Gastrocnemius medialis (tissue), 4 donors: ENCODE results near the gene EPM2A. TPM values are rescaled to one million over a fixed set of nuclear protein-coding genes. Genes with fewer than 3 reads are reported as not detected.

ENCODE experiments used
- ATAC-seq, 2 donors: fragments of 150-250 bp; one replicate each; pipeline ENCODE4 v1.9.1; 2016
- DNase-seq, 2 donors: peaks; one replicate each; pipeline ENCODE4 v3.0.0-alpha.2; 2019
- H3K27ac ChIP-seq, 4 donors: fragments of 200-600 bp; sonication (generic); 1 replicate in 1 of 4; 2 replicates in 3 of 4; pipeline ENCODE4 v1.5.1; 2016 to 2018; ENCODE audit warnings: mild to moderate bottlenecking in 2 of 4, moderate library complexity in 1 of 4
- H3K27me3 ChIP-seq, 3 donors: fragments of 200-600 bp; sonication (generic) in 2 of 3; 1 replicate in 1 of 3; 2 replicates in 2 of 3; pipeline versions ENCODE4 v1.5.1 to v1.6.0; 2016 to 2019; ENCODE audit warnings: mild to moderate bottlenecking in 1 of 3, moderate library complexity in 1 of 3
- H3K36me3 ChIP-seq, 2 donors: fragments of 200-600 bp; sonication (generic) in 1 of 2; one replicate each; pipeline ENCODE4 v1.5.1; 2017 to 2018
- H3K4me1 ChIP-seq, 2 donors: fragments of 200-600 bp; sonication (generic) in 1 of 2; one replicate each; pipeline ENCODE4 v1.5.1; 2016 to 2017; ENCODE audit warnings: mild to moderate bottlenecking in 2 of 2
- H3K4me3 ChIP-seq, 4 donors: fragments of 200-600 bp; sonication (generic) in 3 of 4; 1 replicate in 1 of 4; 2 replicates in 3 of 4; pipeline ENCODE4 v1.5.1; 2016 to 2019; ENCODE audit warnings: mild to moderate bottlenecking in 2 of 4
- H3K9me3 ChIP-seq, 3 donors: fragments of 200-600 bp; sonication (generic) in 2 of 3; 1 replicate in 1 of 3; 2 replicates in 2 of 3; pipeline ENCODE4 v1.5.1; 2016 to 2019
- POLR2A ChIP-seq, 2 donors: fragments of 450-650 bp; IDR thresholded peaks; one replicate each; pipeline ENCODE4 v1.6.1; 2017; ENCODE audit warnings: antibody characterized with exemption in 2 of 2, mild to moderate bottlenecking in 2 of 2, moderate library complexity in 2 of 2
- in situ Hi-C, 4 donors: fragments of 200-750 bp; cut with MboI; loops; one replicate each; pipeline versions ENCODE4 v1.15.0 to v1.8.0; 2017; ENCODE audit warnings: low sequenced_read_pairs in 4 of 4
- intact Hi-C: fragments of 100-400 bp; cut with DNase I; formaldehyde crosslinking; loops from one replicate; pipeline ENCODE4 v1.15.1; 2023; ENCODE audit warnings: low total_unique reads
- total RNA-seq, 4 donors: library from RNA; depleted of rRNA; stranded (reverse); fragments of >200 nt; gene quantifications; one replicate each; pipeline versions ENCODE4 v1.1.0 to v1.2.3, GENCODE V29; 2016
- TF ChIP-seq, protein P1 (sequence below), 5 experiments: fragments of 450-650 bp in 3 of 5; fragments of 200-600 bp in 2 of 5; sonication (generic) in 2 of 5; IDR thresholded peaks in 4 of 5; conservative IDR thresholded peaks in 1 of 5; 1 replicate in 4 of 5; 2 replicates in 1 of 5; pipeline ENCODE4 v1.5.1; 2016 to 2019; ENCODE audit warnings: antibody characterized with exemption in 5 of 5, mild to moderate bottlenecking in 3 of 5, moderate library complexity in 3 of 5

Gene EPM2A
- total RNA-seq, 4 donors from 2014 or later = 51.9 to 100.0 (median 68.2) TPM

DNA sequence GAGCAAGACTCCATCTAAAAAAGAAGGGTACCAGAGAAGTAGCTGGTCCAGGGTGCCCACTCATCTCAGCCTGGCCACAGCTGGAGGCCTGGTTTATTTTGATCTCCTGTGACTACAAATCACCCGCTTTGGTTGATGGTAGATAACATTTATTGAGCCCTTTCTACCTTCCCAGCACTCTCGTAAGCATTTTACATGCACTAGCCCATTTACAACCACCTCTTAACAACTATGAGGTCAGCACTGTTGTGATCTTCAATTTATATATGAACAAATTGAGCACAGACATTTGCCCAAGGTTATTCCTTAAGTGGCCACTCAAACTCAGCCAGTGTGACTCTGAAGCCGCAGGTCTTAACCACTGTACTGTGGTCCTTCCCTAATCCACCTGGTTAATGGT, 104.7 kb downstream of the EPM2A start:
- peaks cover 0 to 13% of the 10 kb centered on the region in 2 donors for H3K36me3 ChIP-seq
- ATAC-seq (no peak), DNase-seq (no peak)
- in situ Hi-C loops (loop anchor here in 1 of 4 donors (25.0 kb wide), 1 partner anchor 1043 kb away; no protein-coding TSS in a partner anchor), intact Hi-C loops (no loop called here)
- H3K9me3 ChIP-seq = no peaks in the 10 kb centered on the region
- TF ChIP-seq POLR2A (IDR thresholded peaks at IDR 0.05) = no peak
- TF ChIP-seq, protein P1, sequence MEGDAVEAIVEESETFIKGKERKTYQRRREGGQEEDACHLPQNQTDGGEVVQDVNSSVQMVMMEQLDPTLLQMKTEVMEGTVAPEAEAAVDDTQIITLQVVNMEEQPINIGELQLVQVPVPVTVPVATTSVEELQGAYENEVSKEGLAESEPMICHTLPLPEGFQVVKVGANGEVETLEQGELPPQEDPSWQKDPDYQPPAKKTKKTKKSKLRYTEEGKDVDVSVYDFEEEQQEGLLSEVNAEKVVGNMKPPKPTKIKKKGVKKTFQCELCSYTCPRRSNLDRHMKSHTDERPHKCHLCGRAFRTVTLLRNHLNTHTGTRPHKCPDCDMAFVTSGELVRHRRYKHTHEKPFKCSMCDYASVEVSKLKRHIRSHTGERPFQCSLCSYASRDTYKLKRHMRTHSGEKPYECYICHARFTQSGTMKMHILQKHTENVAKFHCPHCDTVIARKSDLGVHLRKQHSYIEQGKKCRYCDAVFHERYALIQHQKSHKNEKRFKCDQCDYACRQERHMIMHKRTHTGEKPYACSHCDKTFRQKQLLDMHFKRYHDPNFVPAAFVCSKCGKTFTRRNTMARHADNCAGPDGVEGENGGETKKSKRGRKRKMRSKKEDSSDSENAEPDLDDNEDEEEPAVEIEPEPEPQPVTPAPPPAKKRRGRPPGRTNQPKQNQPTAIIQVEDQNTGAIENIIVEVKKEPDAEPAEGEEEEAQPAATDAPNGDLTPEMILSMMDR (IDR thresholded peaks at IDR 0.05 in 4 of 5, conservative IDR thresholded peaks at IDR 0.05 in 1 of 5) = no peak
- H3K27me3 ChIP-seq = no peaks in the 10 kb centered on the region
- H3K27ac ChIP-seq = no peak overlapping the region
- no peak overlapping the region for H3K4me3 ChIP-seq
- H3K4me1 ChIP-seq = peaks cover 21 to 23% of the 10 kb centered on the region in 2 donors

DNA sequence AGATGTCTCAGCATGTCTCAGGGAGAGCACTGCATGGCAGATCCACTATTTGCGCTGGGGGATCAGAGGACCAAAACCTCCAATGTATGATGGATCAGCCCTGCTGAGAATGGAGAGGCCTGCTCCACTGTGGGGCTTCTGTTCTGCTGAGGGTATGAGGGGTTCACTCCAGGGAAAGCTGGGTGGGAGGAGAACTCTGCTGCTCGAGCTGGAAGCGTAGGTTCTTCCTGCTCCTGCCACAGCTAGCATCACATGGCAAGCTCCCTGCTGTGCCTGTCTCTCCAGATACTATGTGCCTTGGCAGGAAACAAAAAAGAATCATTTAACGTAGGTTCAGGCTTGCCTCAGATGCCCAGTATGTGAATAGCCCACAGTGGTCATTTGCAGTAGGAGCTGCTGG, 105.8 kb downstream of the EPM2A start:
- H3K36me3 ChIP-seq = peaks cover 0 to 13% of the 10 kb centered on the region in 2 donors
- DNase-seq (no peak), ATAC-seq (no peak)
- peaks cover 21 to 23% of the 10 kb centered on the region in 2 donors for H3K4me1 ChIP-seq
- H3K4me3 ChIP-seq = no peak overlapping the region
- no peak overlapping the region for H3K27ac ChIP-seq
- no peaks in the 10 kb centered on the region for H3K27me3 ChIP-seq
- TF ChIP-seq, protein P1 (IDR thresholded peaks at IDR 0.05 in 4 of 5, conservative IDR thresholded peaks at IDR 0.05 in 1 of 5) = no peak
- no peak for TF ChIP-seq POLR2A (IDR thresholded peaks at IDR 0.05)
- H3K9me3 ChIP-seq = no peaks in the 10 kb centered on the region
- in situ Hi-C loops = loop anchor here in 1 of 4 donors (25.0 kb wide), 1 partner anchor 1042 kb away; no protein-coding TSS in a partner anchor
- intact Hi-C loops = no loop called here

DNA sequence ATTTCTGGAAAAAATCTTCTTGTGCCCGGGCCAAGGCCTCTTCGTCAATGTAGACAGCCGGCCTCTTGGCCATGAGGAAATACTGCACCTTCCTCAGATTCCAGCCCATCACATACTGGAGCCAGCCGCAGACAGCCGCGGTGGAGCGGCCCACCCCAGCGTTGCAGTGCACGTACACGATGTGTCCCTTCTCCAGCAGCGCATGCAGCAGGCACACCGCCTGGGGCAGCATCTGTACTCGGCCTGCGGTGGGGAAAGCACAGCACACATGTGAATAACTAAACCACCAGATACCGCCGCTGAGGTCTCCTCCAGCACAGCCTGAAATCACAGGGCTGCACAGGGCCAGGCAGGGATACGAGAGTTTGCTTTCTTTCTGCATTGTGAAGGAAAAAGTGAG, 107.9 kb downstream of the EPM2A start:
- Histone ChIP-seq H3K4me3 (no peak overlapping the region), H3K9me3 (no peaks in the 10 kb centered on the region), H3K36me3 (peaks cover 0 to 13% of the 10 kb centered on the region in 2 donors), H3K27me3 (no peaks in the 10 kb centered on the region), H3K27ac (no peak overlapping the region), H3K4me1 (peaks cover 11 to 18% of the 10 kb centered on the region in 2 donors)
- ATAC-seq = no peak
- in situ Hi-C loops (loop anchor here in 1 of 4 donors (25.0 kb wide), 1 partner anchor 1040 kb away; no protein-coding TSS in a partner anchor), intact Hi-C loops (no loop called here)
- no peak for DNase-seq
- no peak for TF ChIP-seq POLR2A (IDR thresholded peaks at IDR 0.05)
- TF ChIP-seq, protein P1 (IDR thresholded peaks at IDR 0.05 in 4 of 5, conservative IDR thresholded peaks at IDR 0.05 in 1 of 5) = no peak

DNA sequence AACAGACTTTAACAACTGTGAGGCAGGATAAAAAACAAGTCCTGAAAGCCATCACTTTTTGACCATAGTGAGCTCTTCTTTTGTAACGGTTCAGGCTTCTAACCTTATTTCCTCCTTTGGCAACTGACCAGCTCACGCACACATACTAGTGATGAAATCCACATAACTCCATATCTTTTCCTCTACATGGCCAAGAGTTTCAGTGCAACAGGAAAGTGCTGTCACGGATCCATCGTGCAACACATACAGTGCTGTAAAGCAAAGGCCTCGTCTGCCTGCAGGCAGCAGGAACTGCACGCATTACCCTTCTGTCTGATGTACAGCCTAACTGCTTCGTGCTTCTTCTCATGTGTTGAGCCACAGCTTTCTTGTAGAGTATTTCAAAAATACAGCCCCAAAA, 108.5 kb downstream of the EPM2A start:
- TF ChIP-seq, protein P1 (IDR thresholded peaks at IDR 0.05 in 4 of 5, conservative IDR thresholded peaks at IDR 0.05 in 1 of 5) = no peak
- TF ChIP-seq POLR2A (IDR thresholded peaks at IDR 0.05) = no peak
- H3K27me3 ChIP-seq = no peaks in the 10 kb centered on the region
- peaks cover 10 to 12% of the 10 kb centered on the region in 2 donors for H3K4me1 ChIP-seq
- H3K36me3 ChIP-seq = peaks cover 0 to 13% of the 10 kb centered on the region in 2 donors
- no peak overlapping the region for H3K4me3 ChIP-seq
- ATAC-seq (no peak), DNase-seq (no peak)
- no peaks in the 10 kb centered on the region for H3K9me3 ChIP-seq
- in situ Hi-C loops = loop anchor here in 1 of 4 donors (25.0 kb wide), 1 partner anchor 1040 kb away; no protein-coding TSS in a partner anchor
- intact Hi-C loops = no loop called here
- H3K27ac ChIP-seq = no peak overlapping the region

DNA sequence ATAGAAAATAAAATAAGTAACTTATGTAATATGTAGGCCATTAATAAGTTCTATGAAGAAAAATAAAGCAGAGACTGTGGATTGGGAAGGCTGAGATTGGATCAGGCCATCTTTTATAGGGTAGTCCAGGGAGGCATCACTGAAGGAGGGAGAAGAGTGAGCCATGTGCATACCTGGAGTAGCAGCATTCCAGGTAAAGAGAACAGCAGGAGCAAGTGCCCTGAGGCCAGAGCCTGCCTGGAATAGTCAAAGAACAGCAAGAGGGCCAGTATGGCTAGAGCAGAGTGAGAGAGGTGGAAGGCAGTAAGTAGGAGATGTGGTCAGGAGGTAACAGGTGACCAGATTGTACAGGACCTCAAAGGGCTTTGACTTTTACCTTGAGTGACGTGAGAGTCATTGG, 112.1 kb downstream of the EPM2A start:
- ATAC-seq = no peak
- TF ChIP-seq, protein P1 (IDR thresholded peaks at IDR 0.05 in 4 of 5, conservative IDR thresholded peaks at IDR 0.05 in 1 of 5) = no peak
- no peak for TF ChIP-seq POLR2A (IDR thresholded peaks at IDR 0.05)
- in situ Hi-C loops = no loop called here
- Histone ChIP-seq H3K4me1 (no peaks in the 10 kb centered on the region), H3K27me3 (no peaks in the 10 kb centered on the region), H3K36me3 (peaks cover 0 to 13% of the 10 kb centered on the region in 2 donors), H3K27ac (no peak overlapping the region), H3K4me3 (no peak overlapping the region), H3K9me3 (no peaks in the 10 kb centered on the region)
- intact Hi-C loops = no loop called here
- no peak for DNase-seq
